HG03442 (cell line): ENCODE measurements around the gene PRRC2A.

Experiments
- ATAC-seq: cut with Tn5 transposase; IDR thresholded peaks from one replicate; pipeline ENCODE4 v1.9.1; 2021; ENCODE audit warnings: mild to moderate bottlenecking, moderate library complexity; ENCODE audit not compliant: unreplicated experiment

The PRRC2A gene

GRCh38 chr6:31620586-31621319 is at the start of gene PRRC2A:
Gene PRRC2A (plus strand): TSS chr6:31620715. CDS start chr6:31622790, 2,075 bp downstream.
- ATAC-seq, result peak; percentile 53

- ATAC-seq, result no peak
Measured at GRCh38 chr6:31572041-31572911, 48.2 kb upstream of the PRRC2A start, which contains the start of gene LTA. Gene LTA (plus strand): TSS chr6:31572289. CDS start chr6:31572743, 454 bp downstream.

- no peak for ATAC-seq
Measured at GRCh38 chr6:31573239-31574105, 47.0 kb upstream of the PRRC2A start.

- ATAC-seq, result no peak
Measured at GRCh38 chr6:31574106-31575061, 46.1 kb upstream of the PRRC2A start.

GRCh38 chr6:31575335-31575901 is 45.1 kb upstream of the PRRC2A start, which contains the start of gene TNF:
Gene TNF (plus strand): TSS chr6:31575565. CDS start chr6:31575742, 177 bp downstream.
- no peak for ATAC-seq

- no peak for ATAC-seq
Measured at GRCh38 chr6:31575952-31576685, 44.4 kb upstream of the PRRC2A start.

GRCh38 chr6:31576897-31577578 is 43.5 kb upstream of the PRRC2A start:
- ATAC-seq, result no peak

- no peak for ATAC-seq
Measured at GRCh38 chr6:31577579-31577966, 42.9 kb upstream of the PRRC2A start.

GRCh38 chr6:31578184-31579118 is 42.1 kb upstream of the PRRC2A start:
- ATAC-seq, result no peak

- no peak for ATAC-seq
Measured at GRCh38 chr6:31579119-31579505, 41.4 kb upstream of the PRRC2A start.

GRCh38 chr6:31579546-31580437 is 40.7 kb upstream of the PRRC2A start:
- ATAC-seq, result no peak

- no peak for ATAC-seq
Measured at GRCh38 chr6:31580438-31580740, 40.1 kb upstream of the PRRC2A start.

GRCh38 chr6:31580807-31581433 is 39.6 kb upstream of the PRRC2A start:
- peak; percentile 64 for ATAC-seq

GRCh38 chr6:31581434-31582229 is 38.9 kb upstream of the PRRC2A start:
- ATAC-seq, result no peak

GRCh38 chr6:31582230-31582643 is 38.3 kb upstream of the PRRC2A start, which contains the start of gene LTB:
Gene LTB (minus strand): TSS chr6:31582424. CDS start chr6:31582417, 7 bp downstream.
- no peak for ATAC-seq
